Spleen (tissue), 11 donors: ENCODE measurements around the gene MFN2. TPM values are rescaled to one million over a fixed set of nuclear protein-coding genes. Genes with fewer than 3 reads are reported as not detected.

ENCODE experiments used
- DNase-seq: peaks from one replicate; pipeline ENCODE4 v3.0.0-alpha.2; 2020
- H3K27ac ChIP-seq, 8 donors: fragments of 200-600 bp; sonication (generic) in 7 of 8; 1 replicate in 4 of 8; 2 replicates in 4 of 8; pipeline versions ENCODE4 v1.5.0 to v1.8.0; 2016 to 2021; ENCODE audit warnings: inconsistent platforms in 4 of 8, mild to moderate bottlenecking in 4 of 8, moderate library complexity in 1 of 8
- H3K27me3 ChIP-seq, 7 donors: fragments of 200-600 bp; sonication (generic) in 6 of 7; replicated peaks in 1 of 7; 1 replicate in 4 of 7; 2 replicates in 3 of 7; pipeline versions ENCODE4 v1.5.0 to v1.8.0; 2016 to 2021; ENCODE audit warnings: inconsistent platforms in 3 of 7, mild to moderate bottlenecking in 1 of 7
- H3K36me3 ChIP-seq, 6 donors: fragments of 200-600 bp; sonication (generic) in 5 of 6; 1 replicate in 4 of 6; 2 replicates in 2 of 6; pipeline versions ENCODE4 v1.5.0 to v1.8.0; 2016 to 2021; ENCODE audit warnings: inconsistent platforms in 2 of 6
- H3K4me1 ChIP-seq, 6 donors: fragments of 200-600 bp; sonication (generic) in 5 of 6; 1 replicate in 3 of 6; 2 replicates in 3 of 6; pipeline versions ENCODE4 v1.5.0 to v1.8.0; 2016 to 2021; ENCODE audit warnings: inconsistent platforms in 3 of 6
- H3K4me3 ChIP-seq, 8 donors: fragments of 200-600 bp; sonication (generic) in 7 of 8; 1 replicate in 4 of 8; 2 replicates in 4 of 8; pipeline versions ENCODE4 v1.5.0 to v1.8.0; 2016 to 2021; ENCODE audit warnings: inconsistent platforms in 4 of 8, mild to moderate bottlenecking in 4 of 8, moderate library complexity in 2 of 8
- H3K9me3 ChIP-seq, 8 donors: fragments of 200-600 bp; sonication (generic) in 7 of 8; 1 replicate in 4 of 8; 2 replicates in 4 of 8; pipeline versions ENCODE4 v1.5.0 to v1.8.0; 2016 to 2021; ENCODE audit warnings: inconsistent platforms in 4 of 8
- POLR2A ChIP-seq, 3 donors: fragments of 450-650 bp; IDR thresholded peaks; one replicate each; pipeline ENCODE4 v1.5.1; 2017; ENCODE audit warnings: antibody characterized with exemption in 3 of 3, mild to moderate bottlenecking in 1 of 3
- POLR2AphosphoS5 ChIP-seq, 3 donors: sonication (generic); formaldehyde crosslinking; IDR thresholded peaks; one replicate each; pipeline ENCODE4 v1.5.1; 2017; ENCODE audit warnings: antibody characterized with exemption in 3 of 3
- WGBS, 5 donors: extraction: QIAGEN DNeasy Blood & Tissue Kit in 3 of 5; methylation state at CpG; one replicate each; pipeline versions ENCODE4 v1.1.5 to v1.1.7; 2013 to 2018; 5-methylcytosine and 5-hydroxymethylcytosine counted together
- intact Hi-C: fragments of 100-400 bp; cut with DNase I; formaldehyde crosslinking; loops from one replicate; pipeline ENCODE4 v1.15.0; 2023; ENCODE audit warnings: low total_unique reads
- polyA plus RNA-seq, 3 donors: library from polyadenylated mRNA; stranded (reverse); fragments of 200-250 nt; gene quantifications; one replicate each; pipeline ENCODE4 v1.2.1, GENCODE V29; 2013
- total RNA-seq, 7 donors: library from RNA; depleted of rRNA in 3 of 7; stranded (reverse); fragments of >200 nt in 3 of 7; fragmentation: NEBNext Ultra II Directional in 4 of 7; extraction: Animal tissue kit (Norgen Biotek cat#: 25700) in 4 of 7; gene quantifications; one replicate each; pipeline versions ENCODE4 v1.1.0 to v1.2.1, GENCODE V29; 2016 to 2021
- TF ChIP-seq, protein P1 (sequence below), 11 experiments: fragments of 200-600 bp in 7 of 11; fragments of 450-650 bp in 4 of 11; sonication (generic) in 4 of 11; IDR thresholded peaks in 8 of 11; conservative IDR thresholded peaks in 3 of 11; 1 replicate in 7 of 11; 2 replicates in 4 of 11; pipeline versions ENCODE4 v1.4.0 to v1.8.0; 2016 to 2021; ENCODE audit warnings: antibody characterized with exemption in 11 of 11, inconsistent platforms in 4 of 11, mild to moderate bottlenecking in 1 of 11
- donor health status: healthy with polysubstance abuse.
- donor health status: DM: no; HTN: no; CAD: no; lungs with moderate emphysema.
- donor health status: DM: no; HTN: no; CAD: no.
- donor health status: Bipolar disorder and iron deficiency.
- donor health status: healthy.
- donor health status: DM: no; HTN: no; CAD: no.
- donor health status: DM: yes; HTN: yes; CAD: no.

MFN2 gene
- total and polyA plus RNA-seq, 10 donors: 14.8 to 69.6 (median 60.5) TPM

- no peak for DNase-seq
- H3K4me1 ChIP-seq: peaks cover 0 to 36% (median 24%) of the 10 kb centered on the region in 6 donors
Observed at GRCh38 chr1:12051361-12051760, 71.1 kb downstream of the MFN2 start.

DNA sequence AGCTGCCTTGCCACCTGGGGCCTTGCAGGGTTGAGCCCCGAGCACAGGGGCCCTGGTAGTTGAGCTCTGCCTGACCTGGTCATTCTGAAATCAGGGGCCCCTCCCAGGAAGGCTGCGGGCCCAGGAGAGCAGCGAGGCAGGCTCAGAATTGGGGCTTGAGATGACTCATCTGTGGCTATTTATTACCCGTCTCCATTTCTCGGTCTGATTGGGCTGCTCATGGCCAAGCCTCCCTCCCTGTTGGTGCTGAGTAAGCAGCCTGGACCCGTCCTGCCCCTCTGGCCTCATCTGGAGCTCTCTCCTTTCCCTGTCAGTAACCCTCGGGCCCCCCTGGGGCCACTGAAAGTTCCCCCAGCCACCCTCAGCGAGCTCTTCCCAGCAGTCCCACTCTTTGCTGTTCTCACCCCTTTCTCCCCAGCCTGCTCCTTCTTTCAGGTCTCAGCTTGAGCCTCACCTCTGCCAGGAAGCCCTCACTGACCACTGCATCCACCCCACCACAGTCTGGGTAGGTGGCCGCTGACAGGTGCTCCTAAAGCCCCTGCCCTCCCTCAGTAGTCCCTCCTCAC is 71.8 kb downstream of the MFN2 start:
- Histone ChIP-seq H3K27ac (no peak overlapping the region), H3K4me3 (no peak overlapping the region), H3K4me1 (peaks cover 0 to 29% (median 16%) of the 10 kb centered on the region in 6 donors), H3K9me3 (no peaks in the 10 kb centered on the region), H3K36me3 (no peaks in the 10 kb centered on the region), H3K27me3 (peaks cover 0 to 11% (median 0%) of the 10 kb centered on the region in 7 donors)
- no peak for TF ChIP-seq POLR2AphosphoS5 (IDR thresholded peaks at IDR 0.05)
- no peak for TF ChIP-seq POLR2A (IDR thresholded peaks at IDR 0.05)
- TF ChIP-seq, protein P1, sequence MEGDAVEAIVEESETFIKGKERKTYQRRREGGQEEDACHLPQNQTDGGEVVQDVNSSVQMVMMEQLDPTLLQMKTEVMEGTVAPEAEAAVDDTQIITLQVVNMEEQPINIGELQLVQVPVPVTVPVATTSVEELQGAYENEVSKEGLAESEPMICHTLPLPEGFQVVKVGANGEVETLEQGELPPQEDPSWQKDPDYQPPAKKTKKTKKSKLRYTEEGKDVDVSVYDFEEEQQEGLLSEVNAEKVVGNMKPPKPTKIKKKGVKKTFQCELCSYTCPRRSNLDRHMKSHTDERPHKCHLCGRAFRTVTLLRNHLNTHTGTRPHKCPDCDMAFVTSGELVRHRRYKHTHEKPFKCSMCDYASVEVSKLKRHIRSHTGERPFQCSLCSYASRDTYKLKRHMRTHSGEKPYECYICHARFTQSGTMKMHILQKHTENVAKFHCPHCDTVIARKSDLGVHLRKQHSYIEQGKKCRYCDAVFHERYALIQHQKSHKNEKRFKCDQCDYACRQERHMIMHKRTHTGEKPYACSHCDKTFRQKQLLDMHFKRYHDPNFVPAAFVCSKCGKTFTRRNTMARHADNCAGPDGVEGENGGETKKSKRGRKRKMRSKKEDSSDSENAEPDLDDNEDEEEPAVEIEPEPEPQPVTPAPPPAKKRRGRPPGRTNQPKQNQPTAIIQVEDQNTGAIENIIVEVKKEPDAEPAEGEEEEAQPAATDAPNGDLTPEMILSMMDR (IDR thresholded peaks at IDR 0.05 in 8 of 11, conservative IDR thresholded peaks at IDR 0.05 in 3 of 11): no peak
- intact Hi-C loops: no loop called here
- DNase-seq: no peak
- WGBS, 5 donors: 16 to 27% (median 20%) methylated on average over 9 of the region's 9 CpGs

More at GRCh38 chr1:12051361-12051760, 71.1 kb downstream of the MFN2 start:
- TF ChIP-seq, protein P1 (IDR thresholded peaks at IDR 0.05 in 8 of 11, conservative IDR thresholded peaks at IDR 0.05 in 3 of 11): no peak
- TF ChIP-seq POLR2A (IDR thresholded peaks at IDR 0.05) (no peak), POLR2AphosphoS5 (IDR thresholded peaks at IDR 0.05) (no peak)
- Histone ChIP-seq H3K4me3 (no peak overlapping the region), H3K36me3 (no peaks in the 10 kb centered on the region), H3K9me3 (no peaks in the 10 kb centered on the region), H3K27me3 (peaks cover 0 to 11% (median 0%) of the 10 kb centered on the region in 7 donors), H3K27ac (no peak overlapping the region)
- intact Hi-C loops: no loop called here
- WGBS, 5 donors: 84 to 100% (median 92%) methylated on average over 1 of the region's 1 CpG

GRCh38 chr1:12052997-12053686 is 72.9 kb downstream of the MFN2 start:
- Histone ChIP-seq H3K9me3 (no peaks in the 10 kb centered on the region), H3K4me3 (no peak overlapping the region), H3K27me3 (peaks cover 0 to 2% (median 0%) of the 10 kb centered on the region in 7 donors), H3K4me1 (peaks cover 0 to 18% (median 10%) of the 10 kb centered on the region in 6 donors), H3K27ac (no peak overlapping the region), H3K36me3 (no peaks in the 10 kb centered on the region)
- peak; percentile 65 for DNase-seq
- 74 to 88% (median 84%) methylated on average over 7 to 14 of the region's 14 CpGs for WGBS, 5 donors
- TF ChIP-seq POLR2AphosphoS5 (IDR thresholded peaks at IDR 0.05) (no peak), POLR2A (IDR thresholded peaks at IDR 0.05) (no peak)
- TF ChIP-seq, protein P1 (IDR thresholded peaks at IDR 0.05 in 8 of 11, conservative IDR thresholded peaks at IDR 0.05 in 3 of 11): no peak
- intact Hi-C loops: no loop called here
